ENCODE data around the gene NME1.
"Not testable (repeated sequence)": the region's sequence is repeated elsewhere in the genome, so short reads cannot be mapped to it uniquely, and the experiment has no call there.

The NME1 gene

GRCh38 chr17:51144266-51145022 lies 8.9 kb upstream of the NME1 start:
- DNase-seq (ENCODE audit: low read depth in 2 of 2) = no peak

- DNase-seq (ENCODE audit: low read depth in 2 of 2) = no peak
Measured at GRCh38 chr17:51147650-51148049, 5.7 kb upstream of the NME1 start.

- no peak for DNase-seq (ENCODE audit: low read depth in 2 of 2)
Measured at GRCh38 chr17:51149163-51149562, 4.2 kb upstream of the NME1 start.

GRCh38 chr17:51150932-51151331 lies 2.4 kb upstream of the NME1 start:
- no peak for DNase-seq (ENCODE audit: low read depth in 2 of 2)

GRCh38 chr17:51152766-51153209 lies 571 bp upstream of the NME1 start:
- no peak for DNase-seq (ENCODE audit: low read depth in 2 of 2)

- no peak for DNase-seq (ENCODE audit: low read depth in 2 of 2)
Measured at GRCh38 chr17:51154176-51154575, 817 bp downstream of the NME1 start.

- DNase-seq (ENCODE audit: low read depth in 2 of 2) = no peak
Measured at GRCh38 chr17:51155416-51155815, 2.1 kb downstream of the NME1 start.

GRCh38 chr17:51159604-51160003 lies 6.2 kb downstream of the NME1 start:
- DNase-seq (ENCODE audit: low read depth in 2 of 2) = no peak

- no peak for DNase-seq (ENCODE audit: low read depth in 2 of 2)
Measured at GRCh38 chr17:51161541-51161940, 8.2 kb downstream of the NME1 start.

- DNase-seq (ENCODE audit: low read depth in 2 of 2) = no peak
Measured at GRCh38 chr17:51164911-51165679, 11.7 kb downstream of the NME1 start.

GRCh38 chr17:51165680-51166197 lies 12.4 kb downstream of the NME1 start:
- no peak for DNase-seq (ENCODE audit: low read depth in 2 of 2)

- peak; percentile 31 to 41 for DNase-seq (ENCODE audit: low read depth in 2 of 2)
Measured at GRCh38 chr17:51166198-51166986, 13.0 kb downstream of the NME1 start, which contains the start of gene NME2. Gene NME2, plus strand, starts transcription at chr17:51166411. Its CDS starts 420 bp downstream, at chr17:51166831.

GRCh38 chr17:51166987-51167931 lies 13.9 kb downstream of the NME1 start:
- peak; percentile 18 to 44 for DNase-seq (ENCODE audit: low read depth in 2 of 2)

GRCh38 chr17:51169340-51169739 lies 16.0 kb downstream of the NME1 start:
- no peak for DNase-seq (ENCODE audit: low read depth in 2 of 2)

GRCh38 chr17:51170736-51171135 lies 17.4 kb downstream of the NME1 start:
- no peak for DNase-seq (ENCODE audit: low read depth in 2 of 2)

- DNase-seq (ENCODE audit: low read depth in 2 of 2) = not testable (repeated sequence)
Measured at GRCh38 chr17:51172030-51172429, 18.7 kb downstream of the NME1 start.

GRCh38 chr17:51180486-51180885 lies 27.1 kb downstream of the NME1 start:
- no peak for DNase-seq (ENCODE audit: low read depth in 2 of 2)

GRCh38 chr17:51184124-51184523 lies 30.8 kb downstream of the NME1 start:
- no peak for DNase-seq (ENCODE audit: low read depth in 2 of 2)

- no peak for DNase-seq (ENCODE audit: low read depth in 2 of 2)
Measured at GRCh38 chr17:51185763-51186332, 32.5 kb downstream of the NME1 start.

GRCh38 chr17:51188271-51188833 lies 35.0 kb downstream of the NME1 start:
- DNase-seq (ENCODE audit: low read depth in 2 of 2) = no peak
